ENCODE measurements around the gene RECK. TPM values are rescaled to one million over a fixed set of nuclear protein-coding genes. Genes with fewer than 3 reads are reported as not detected.

RECK gene
- total RNA-seq, 1 donor from 2014 or later = 48.2 TPM

GRCh38 chr9:36017278-36017677, 19.4 kb upstream of the RECK start:
- peaks cover 6% of the 10 kb centered on the region for H3K36me3 Mint-ChIP-seq (ENCODE audit: low read depth, unreplicated experiment)
- H3K4me3 Mint-ChIP-seq (ENCODE audit: unreplicated experiment) = no peak overlapping the region
- peaks cover 9% of the 10 kb centered on the region for H3K4me1 Mint-ChIP-seq (ENCODE audit: unreplicated experiment)
- no peak for DNase-seq (ENCODE audit: low spot score)
- TF ChIP-seq CTCF (IDR thresholded peaks at IDR 0.05; ENCODE audit: unreplicated experiment) = no peak
- peaks cover 5% of the 10 kb centered on the region for H3K27me3 Mint-ChIP-seq (ENCODE audit: unreplicated experiment)
- H3K9me3 Mint-ChIP-seq (ENCODE audit: unreplicated experiment) = no peaks in the 10 kb centered on the region
- no peak overlapping the region for H3K27ac Mint-ChIP-seq (ENCODE audit: unreplicated experiment)

DNA sequence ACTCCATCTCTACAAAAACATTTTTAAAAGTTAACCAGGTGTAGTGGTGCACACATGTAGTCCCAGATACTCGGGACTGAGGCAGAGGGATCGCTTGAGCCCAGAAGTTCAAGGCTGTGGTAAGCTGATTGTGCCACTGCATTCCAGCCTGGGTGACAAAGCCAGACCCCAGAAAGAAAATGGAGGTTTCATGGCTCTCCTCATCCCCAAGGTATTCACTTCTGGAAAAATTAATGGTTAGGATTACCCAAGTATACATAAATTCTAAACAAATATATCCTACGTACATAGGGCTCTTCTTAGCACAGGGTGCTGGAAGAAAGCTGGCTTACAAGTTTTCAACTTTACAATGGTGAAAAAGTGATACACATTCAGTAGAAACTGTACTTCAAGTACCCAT, 18.6 kb upstream of the RECK start:
- DNase-seq (ENCODE audit: low spot score) = no peak
- no peaks in the 10 kb centered on the region for H3K9me3 Mint-ChIP-seq (ENCODE audit: unreplicated experiment)
- H3K27ac Mint-ChIP-seq (ENCODE audit: unreplicated experiment) = no peak overlapping the region
- H3K36me3 Mint-ChIP-seq (ENCODE audit: low read depth, unreplicated experiment) = peaks cover 6% of the 10 kb centered on the region
- H3K27me3 Mint-ChIP-seq (ENCODE audit: unreplicated experiment) = peaks cover 5% of the 10 kb centered on the region
- no peak for TF ChIP-seq CTCF (IDR thresholded peaks at IDR 0.05; ENCODE audit: unreplicated experiment)
- peaks cover 9% of the 10 kb centered on the region for H3K4me1 Mint-ChIP-seq (ENCODE audit: unreplicated experiment)
- H3K4me3 Mint-ChIP-seq (ENCODE audit: unreplicated experiment) = no peak overlapping the region

DNA sequence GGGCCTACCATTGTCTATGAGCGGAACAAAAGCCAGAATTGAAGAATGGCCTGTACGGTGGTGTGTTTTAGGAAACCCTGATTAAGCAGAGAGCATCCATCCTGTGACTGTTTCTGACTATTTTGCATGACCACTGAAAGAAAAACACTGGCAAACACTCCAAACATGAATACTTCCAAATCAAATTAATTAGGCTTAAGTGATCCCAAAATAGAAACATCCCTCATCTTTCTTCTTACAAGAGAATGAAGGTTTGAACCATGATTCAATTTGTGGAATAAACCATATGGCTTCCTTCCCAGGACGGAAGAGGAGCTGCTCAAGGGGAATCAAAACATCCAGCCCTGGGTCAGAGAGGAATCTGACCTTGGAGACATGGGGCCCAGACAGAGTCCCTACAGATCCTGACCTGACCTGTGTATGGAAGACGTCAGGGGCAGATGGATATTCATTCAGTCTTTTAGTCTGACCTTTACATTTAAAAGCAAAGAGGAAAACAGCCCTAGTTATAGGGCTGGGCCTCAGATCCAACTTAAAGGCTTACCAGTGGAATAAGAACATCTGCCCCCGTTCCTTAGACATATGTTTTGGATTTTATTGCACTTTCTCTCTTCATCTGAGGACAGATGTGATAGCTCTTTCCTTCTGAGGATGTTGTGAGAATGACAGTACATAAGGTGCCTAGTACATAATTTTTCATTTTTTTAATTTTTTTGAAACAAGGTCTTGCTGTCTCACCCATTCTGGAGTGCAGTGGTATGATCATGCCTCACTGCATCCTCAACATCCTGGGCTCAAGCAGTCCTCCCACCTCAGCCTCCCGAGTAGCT, 17.6 kb upstream of the RECK start:
- Mint-ChIP-seq H3K36me3 (ENCODE audit: low read depth, unreplicated experiment) (peaks cover 6% of the 10 kb centered on the region), H3K27ac (ENCODE audit: unreplicated experiment) (no peak overlapping the region), H3K27me3 (ENCODE audit: unreplicated experiment) (peaks cover 5% of the 10 kb centered on the region), H3K4me1 (ENCODE audit: unreplicated experiment) (peaks cover 7% of the 10 kb centered on the region), H3K9me3 (ENCODE audit: unreplicated experiment) (no peaks in the 10 kb centered on the region), H3K4me3 (ENCODE audit: unreplicated experiment) (no peak overlapping the region)
- TF ChIP-seq CTCF (IDR thresholded peaks at IDR 0.05; ENCODE audit: unreplicated experiment) = no peak
- DNase-seq (ENCODE audit: low spot score) = no peak

DNA sequence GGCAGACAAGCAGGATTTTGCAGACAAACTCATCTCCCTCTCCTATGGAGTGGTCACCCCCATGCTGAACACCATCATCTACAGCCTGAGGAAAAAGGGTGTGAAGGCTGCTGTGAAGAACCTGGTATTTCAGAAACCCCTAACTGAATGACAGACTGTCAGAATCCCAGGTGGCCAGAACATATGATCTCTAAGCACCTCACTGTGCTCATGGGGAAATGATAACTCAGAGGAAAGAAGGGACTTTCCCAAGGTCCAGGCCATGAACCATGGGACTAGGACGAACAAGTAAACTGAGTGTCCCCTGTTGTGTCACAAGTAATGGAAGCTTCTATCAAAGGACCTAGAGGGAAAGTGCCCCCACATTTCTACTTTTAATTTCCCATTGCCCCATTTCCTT, 14.7 kb upstream of the RECK start:
- H3K4me3 Mint-ChIP-seq (ENCODE audit: unreplicated experiment) = no peak overlapping the region
- no peaks in the 10 kb centered on the region for H3K36me3 Mint-ChIP-seq (ENCODE audit: low read depth, unreplicated experiment)
- no peak for DNase-seq (ENCODE audit: low spot score)
- no peak overlapping the region for H3K27ac Mint-ChIP-seq (ENCODE audit: unreplicated experiment)
- peaks cover 5% of the 10 kb centered on the region for H3K4me1 Mint-ChIP-seq (ENCODE audit: unreplicated experiment)
- no peaks in the 10 kb centered on the region for H3K9me3 Mint-ChIP-seq (ENCODE audit: unreplicated experiment)
- TF ChIP-seq CTCF (IDR thresholded peaks at IDR 0.05; ENCODE audit: unreplicated experiment) = no peak
- H3K27me3 Mint-ChIP-seq (ENCODE audit: unreplicated experiment) = peaks cover 5% of the 10 kb centered on the region

GRCh38 chr9:36023260-36024048, 13.3 kb upstream of the RECK start:
- Mint-ChIP-seq H3K27me3 (ENCODE audit: unreplicated experiment) (peaks cover 5% of the 10 kb centered on the region), H3K4me1 (ENCODE audit: unreplicated experiment) (peaks cover 5% of the 10 kb centered on the region), H3K4me3 (ENCODE audit: unreplicated experiment) (no peak overlapping the region), H3K36me3 (ENCODE audit: low read depth, unreplicated experiment) (no peaks in the 10 kb centered on the region), H3K9me3 (ENCODE audit: unreplicated experiment) (no peaks in the 10 kb centered on the region), H3K27ac (ENCODE audit: unreplicated experiment) (peak overlapping the region; percentile 11)
- TF ChIP-seq CTCF (IDR thresholded peaks at IDR 0.05; ENCODE audit: unreplicated experiment) = peak; percentile 85
- peak; percentile 70 for DNase-seq (ENCODE audit: low spot score)

Data from endothelial cell (in vitro differentiated cells).